ENCODE results near the gene AHRR.
A peak's percentile ranks its signal among the peaks of the same experiment; 100 is the strongest.

Gene AHRR

DNA sequence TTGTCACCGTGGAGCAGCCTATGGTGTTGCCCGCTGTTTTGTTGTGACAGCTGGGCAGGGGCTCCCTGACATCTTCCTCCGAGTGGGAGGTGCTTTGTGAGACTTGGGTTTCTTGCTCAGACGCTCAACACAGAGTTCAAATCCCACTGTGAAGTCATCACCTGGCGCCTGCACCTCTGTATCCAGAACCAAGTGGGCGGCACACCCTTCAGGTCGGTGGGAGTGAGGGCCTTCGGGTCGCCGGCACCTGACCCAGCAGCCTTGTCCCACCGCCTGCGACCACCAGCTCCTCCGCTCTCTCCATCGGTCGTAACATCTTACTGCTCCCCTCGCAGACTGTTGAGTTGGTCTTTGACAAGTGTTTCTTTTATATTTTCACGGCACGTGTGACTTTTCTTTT is 83.9 kb downstream of the AHRR start:
- no peak for DNase-seq (ENCODE audit: insufficient read length, low spot score)
- FAIRE-seq: no peak

DNA sequence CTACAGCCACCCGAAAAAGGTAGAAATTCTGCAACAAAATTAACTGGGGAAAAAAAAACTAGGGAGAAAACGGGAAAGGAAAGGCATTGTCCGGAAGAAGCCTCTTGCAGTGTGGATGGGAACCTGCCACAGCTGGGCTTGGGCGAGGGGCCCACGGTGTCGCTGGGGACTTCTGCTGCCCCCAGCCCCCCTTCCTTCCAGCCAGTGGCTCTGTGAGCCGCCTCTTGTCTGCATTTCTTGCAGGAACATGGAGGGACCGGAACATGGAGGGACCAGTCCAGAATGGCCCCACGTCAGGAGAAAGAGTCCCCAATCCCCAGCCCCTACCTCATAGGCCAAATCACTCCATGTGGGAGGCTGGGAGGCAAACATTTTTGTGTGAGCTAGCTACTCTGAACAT is 84.5 kb downstream of the AHRR start:
- FAIRE-seq (no peak), DNase-seq (ENCODE audit: insufficient read length, low spot score) (no peak)

DNA sequence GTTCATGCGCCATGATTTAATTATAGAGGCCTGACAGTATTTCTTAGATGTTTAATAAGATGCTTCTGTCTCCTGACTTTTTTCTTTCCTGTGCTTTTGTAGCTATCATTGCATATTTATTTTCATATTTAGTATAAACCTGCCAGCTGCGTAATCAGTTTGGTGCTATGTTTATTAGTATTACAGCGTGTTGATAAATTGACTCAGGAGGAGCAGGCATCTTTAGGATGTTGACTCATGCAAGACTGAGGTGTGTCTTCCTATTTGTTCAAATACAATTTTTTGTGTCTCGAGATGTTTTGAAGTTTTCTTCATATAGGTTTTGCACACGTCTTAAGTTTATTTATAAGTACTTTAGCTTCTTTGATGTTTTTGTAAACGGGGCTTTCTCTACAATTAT is 85.5 kb downstream of the AHRR start:
- FAIRE-seq (no peak), DNase-seq (ENCODE audit: insufficient read length, low spot score) (no peak)

DNA sequence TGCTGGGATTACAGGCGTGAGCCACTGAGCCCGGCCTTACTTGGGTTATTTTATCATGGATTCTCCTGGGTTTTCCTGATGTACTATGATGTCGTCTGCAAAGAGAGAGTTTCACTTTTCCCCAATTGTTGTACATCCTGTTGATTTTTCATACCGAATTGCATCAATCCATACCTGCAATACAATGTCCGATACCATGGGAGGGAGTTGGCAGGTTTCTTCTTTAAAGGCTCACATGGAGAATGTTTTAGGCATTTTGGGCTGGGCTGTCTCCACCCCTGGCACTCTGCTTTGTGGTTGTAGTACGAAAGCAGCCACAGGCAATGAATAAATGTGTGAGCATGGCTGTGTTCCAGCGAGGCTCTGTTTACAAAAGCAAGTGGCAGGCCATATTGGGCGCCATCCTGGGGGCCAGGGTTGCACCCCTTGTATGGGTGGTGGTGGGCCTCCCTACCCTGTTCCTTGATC is 86.3 kb downstream of the AHRR start:
- no peak for DNase-seq (ENCODE audit: insufficient read length, low spot score)
- no peak for FAIRE-seq

DNA sequence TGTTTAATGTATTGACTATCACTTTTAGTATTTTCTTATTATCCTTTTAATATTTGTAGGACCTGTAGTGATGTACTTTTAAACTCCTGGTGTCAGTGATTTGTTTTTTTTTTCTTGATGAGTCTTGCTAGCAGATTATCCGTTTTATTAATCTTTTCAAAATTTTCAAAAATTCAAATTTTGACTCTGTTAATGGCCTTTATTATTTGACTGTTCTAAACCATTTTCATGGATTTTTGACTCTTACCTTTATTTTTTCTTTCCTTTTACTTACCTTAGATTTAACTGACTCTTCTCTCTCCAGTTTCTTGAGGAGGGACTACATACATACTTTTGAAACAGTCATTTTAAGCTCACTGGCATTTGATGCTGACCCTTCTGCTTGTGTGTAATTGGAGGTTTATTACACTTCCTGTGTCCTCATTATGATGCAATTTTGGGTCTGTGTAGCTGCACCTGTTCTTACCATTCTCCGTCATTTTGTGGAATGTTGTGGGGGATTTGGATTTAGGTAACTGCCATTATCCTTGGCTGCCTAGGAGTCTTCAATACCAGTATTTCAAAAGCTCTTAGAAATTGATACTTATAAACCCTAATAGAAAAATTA is 89.5 kb downstream of the AHRR start:
- DNase-seq (ENCODE audit: insufficient read length, low spot score) (no peak), FAIRE-seq (no peak)

DNA sequence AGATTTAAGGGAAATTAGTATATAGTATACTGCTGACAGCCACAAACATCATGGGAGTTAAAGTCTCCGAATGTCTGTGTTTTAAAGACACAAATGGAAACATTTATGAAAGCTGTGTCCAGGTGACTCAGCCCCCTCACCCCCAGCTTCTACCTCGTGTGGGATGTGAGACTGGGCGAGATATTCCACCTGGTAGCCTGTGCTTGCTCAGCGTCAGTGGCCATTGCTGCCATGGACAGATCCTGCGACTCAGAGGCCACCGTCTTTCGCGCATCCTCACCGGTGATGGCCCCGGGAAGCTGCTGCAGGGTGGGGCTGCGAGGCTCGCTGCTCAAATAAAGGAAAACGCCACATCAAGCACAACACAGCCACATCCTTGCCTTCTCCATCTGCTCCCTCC is 90.2 kb downstream of the AHRR start:
- FAIRE-seq (no peak), DNase-seq (ENCODE audit: insufficient read length, low spot score) (no peak)

DNA sequence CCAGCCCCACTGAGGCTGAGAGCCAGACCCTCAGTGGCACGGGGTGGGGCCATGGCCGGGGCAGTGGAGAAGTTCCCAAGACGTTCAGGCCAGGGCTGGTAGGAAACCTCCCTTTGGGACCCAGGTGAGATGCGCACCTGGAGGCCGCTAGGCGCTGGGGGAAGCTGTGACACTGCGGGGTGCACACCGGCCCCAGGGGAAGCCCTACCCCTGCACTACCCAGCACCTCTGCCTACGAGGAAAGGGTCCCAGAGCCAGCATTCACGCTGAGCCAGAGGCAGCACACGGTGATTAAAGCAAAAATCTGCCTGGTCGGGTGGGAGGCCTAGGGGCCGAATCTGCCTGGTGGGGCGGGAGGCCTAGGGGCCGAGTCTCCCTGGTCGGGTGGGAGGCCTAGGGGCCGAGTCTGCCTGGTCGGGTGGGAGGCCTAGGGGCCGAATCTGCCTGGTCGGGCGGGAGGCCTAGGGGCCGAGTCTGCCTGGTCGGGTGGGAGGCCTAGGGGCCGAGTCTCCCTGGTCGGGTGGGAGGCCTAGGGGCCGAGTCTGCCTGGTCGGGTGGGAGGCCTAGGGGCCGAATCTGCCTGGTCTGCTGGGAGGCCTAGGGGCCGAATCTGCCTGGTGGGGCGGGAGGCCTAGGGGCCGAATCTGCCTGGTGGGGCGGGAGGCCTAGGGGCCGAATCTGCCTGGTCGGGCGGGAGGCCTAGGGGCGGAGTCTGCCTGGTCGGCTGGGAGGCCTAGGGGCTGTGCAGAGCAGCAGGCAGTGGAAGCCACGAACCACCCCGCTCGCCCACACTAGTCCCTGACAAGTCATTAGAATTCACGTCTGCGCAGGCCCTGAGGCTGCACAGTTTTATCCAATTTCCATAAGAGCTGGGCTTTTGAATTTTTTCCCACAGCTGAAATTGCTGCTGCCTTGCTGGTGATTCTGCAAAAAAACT is 93.7 kb downstream of the AHRR start:
- FAIRE-seq (peak; percentile 65), DNase-seq (ENCODE audit: insufficient read length, low spot score) (peak; percentile 83)

DNA sequence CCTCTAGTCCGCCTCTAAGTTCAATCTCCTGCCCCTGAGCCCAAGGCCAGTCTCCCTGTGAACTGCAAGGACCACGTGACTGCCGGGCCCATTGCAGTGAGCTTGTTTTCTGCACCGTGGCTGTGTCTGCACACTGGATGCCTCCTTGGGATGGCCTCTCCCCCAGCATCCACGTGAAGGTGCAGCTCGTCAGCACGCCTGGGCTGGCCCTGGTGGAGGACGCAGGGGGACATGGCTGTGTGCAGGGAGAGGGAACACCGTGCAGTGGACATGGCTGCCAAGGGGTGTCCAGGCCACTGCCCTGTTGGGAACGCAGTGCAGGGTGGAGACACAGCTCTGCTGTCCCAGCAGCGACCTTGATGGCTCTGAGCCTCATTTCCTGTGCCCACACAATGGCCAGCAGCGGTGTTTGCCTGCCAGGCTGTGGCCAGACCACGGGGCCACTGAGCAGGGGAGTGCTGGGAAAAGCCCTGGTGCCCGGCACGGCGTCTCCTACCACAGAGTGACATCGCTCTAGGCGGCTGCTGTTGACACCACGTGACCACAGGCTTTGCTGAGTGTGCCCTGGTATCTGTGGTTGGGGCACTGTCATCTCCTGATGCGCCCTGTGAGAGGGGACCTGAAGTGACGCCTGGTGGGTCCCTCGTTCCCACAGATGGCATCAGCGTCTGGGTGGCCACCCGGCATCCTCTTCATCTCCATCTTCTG is 94.6 kb downstream of the AHRR start:
- DNase-seq (ENCODE audit: insufficient read length, low spot score): no peak
- FAIRE-seq: no peak

DNA sequence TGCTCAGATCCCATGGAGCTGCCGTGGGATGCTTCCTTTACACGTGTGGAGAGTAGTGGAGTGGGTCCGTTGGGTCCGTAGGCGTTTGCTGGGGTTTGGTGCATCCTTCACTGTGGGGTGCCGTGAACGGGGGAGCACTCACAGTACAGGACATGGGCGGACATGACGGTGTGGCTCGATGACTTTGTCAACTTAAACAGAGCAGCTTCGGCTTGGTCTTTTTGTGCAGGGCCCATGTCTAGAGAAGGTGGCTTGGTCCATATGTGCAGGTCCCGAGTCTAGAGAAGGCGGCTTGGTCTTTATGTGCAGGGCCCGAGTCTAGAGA is 95.1 kb downstream of the AHRR start:
- FAIRE-seq (no peak), DNase-seq (ENCODE audit: insufficient read length, low spot score) (no peak)

DNA sequence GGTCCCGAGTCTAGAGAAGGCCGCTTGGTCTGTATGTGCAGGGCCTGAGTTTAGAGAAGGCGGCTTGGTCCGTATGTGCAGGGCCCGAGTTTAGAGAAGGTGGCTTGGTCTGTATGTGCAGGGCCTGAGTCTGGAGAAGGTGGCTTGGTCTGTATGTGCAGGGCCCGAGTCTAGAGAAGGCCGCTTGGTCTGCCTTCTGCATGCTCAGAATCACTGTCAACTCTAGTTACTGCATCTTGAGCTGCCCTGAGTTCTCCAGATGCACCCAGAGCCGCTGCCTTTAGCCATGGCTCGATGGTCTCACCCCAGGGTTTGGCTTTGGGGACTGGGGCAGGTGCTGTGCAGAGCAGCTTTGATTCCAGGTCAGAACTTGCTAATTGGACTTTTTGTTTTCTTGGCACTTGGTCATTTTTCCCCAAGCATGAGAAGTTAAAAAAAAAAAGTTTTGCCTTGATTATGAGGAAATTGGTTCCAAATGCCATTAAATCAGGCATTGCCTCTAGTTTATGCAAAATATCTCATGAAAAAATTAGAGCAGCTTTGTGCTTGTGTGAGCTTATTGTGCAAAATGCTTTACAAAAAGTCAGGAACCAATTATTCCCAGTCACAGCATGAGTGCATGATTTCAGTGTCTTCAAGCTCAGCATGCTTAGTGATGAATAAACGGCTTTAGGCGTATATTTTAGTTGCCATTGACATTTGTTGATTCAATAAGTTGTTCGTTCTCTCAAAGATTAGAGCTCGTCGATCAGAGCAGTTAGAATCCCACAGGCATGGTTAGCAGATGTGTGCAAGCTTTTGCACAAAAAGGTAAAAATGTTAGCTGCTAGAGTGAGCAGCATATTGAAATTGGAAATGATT is 96.0 kb downstream of the AHRR start:
- FAIRE-seq (no peak), DNase-seq (ENCODE audit: insufficient read length, low spot score) (no peak)

DNA sequence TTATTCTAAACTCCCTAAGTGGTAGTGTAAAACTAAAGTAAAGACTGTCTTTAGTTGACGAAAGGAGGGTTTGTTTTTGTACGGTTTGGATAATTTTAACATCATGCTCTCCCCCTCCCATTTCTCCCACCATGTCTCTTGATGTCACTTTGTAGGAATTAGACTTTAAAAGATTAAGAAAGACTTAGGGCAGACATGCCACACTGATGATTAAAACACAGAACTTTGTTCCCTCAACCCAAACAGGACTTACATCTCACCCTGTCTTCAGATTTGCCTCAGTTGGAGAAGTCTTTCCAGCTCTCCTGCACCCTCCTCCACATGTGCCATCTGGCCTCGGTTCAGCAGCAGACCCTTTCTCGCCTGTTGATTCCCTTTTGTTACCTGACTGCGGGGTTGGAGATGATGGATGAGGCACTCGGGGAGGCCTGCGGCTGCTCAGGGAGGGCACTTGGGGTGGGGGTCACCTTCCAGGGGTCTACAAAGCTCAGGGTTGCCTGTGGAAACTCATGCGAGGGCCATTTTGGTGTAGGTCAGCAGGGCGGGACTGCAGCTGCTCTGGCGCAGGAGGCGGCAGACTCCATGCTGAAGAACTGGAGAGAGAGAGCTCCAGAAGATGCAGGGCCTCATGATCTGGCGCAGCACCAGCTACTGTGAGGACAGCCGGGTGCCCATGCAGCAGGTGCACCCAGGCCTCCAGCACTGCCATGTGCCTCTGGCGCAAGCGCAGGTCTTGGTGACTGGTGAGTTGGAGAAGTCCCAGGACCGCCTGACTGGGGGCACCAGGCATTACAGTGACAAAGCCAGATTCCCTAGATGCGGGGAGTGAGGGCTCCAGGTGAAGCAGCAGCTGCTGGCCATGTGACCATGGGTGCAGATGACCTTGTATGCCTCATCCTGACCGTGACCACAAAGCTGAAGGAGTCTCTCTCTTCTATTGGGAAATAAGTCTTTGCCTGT is 96.9 kb downstream of the AHRR start:
- no peak for DNase-seq (ENCODE audit: insufficient read length, low spot score)
- no peak for FAIRE-seq

DNA sequence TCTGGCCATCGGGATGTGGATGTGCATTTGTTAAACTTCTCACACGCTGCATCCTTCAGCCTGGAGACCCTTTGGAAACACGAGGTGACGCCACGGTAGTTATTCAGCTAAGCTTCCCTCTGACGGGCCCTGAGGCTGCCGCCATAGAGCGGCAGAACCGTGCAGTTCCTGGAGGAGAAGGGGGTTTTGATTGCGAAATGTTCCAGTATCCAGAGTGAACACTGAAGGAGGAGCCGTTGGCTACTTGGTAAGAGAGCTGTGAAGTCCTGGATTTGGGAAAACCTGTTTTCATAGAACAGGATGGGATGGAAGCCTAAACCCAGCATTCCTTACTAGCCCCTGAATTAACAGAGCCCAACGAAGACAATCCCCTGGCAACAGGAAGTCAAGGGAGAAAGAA is 98.5 kb downstream of the AHRR start:
- no peak for FAIRE-seq
- DNase-seq (ENCODE audit: insufficient read length, low spot score): no peak

DNA sequence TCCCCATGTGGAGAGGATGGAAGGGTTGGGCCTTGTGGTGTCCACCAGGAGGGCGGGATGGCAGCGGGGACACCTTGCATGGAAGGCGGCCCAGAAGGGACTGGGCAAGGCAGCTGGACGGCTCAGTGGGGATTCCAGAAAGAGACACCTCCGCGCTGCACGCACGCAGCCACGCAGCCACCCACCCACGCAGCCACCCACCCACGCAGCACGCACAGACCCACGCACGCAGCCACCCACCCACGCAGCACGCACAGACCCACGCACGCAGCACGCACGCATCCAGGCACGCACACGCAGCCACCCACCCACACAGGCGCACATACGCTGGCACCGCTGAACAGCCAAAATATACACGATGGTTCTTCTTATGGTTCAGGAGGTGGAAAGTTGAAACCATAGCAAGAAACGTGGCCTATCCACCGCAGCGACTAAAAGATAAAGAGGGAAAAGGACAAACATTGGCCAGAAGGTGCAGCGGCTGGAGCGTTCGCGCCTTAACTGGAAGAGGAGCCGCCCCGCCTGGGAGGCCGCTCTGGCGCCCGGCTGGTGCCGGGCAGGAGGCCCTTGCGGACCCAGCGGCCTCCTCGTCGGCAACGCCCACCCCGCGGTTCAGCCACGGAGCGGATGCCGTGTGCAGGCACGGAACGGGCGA is 99.2 kb downstream of the AHRR start:
- FAIRE-seq: peak; percentile 55

DNA sequence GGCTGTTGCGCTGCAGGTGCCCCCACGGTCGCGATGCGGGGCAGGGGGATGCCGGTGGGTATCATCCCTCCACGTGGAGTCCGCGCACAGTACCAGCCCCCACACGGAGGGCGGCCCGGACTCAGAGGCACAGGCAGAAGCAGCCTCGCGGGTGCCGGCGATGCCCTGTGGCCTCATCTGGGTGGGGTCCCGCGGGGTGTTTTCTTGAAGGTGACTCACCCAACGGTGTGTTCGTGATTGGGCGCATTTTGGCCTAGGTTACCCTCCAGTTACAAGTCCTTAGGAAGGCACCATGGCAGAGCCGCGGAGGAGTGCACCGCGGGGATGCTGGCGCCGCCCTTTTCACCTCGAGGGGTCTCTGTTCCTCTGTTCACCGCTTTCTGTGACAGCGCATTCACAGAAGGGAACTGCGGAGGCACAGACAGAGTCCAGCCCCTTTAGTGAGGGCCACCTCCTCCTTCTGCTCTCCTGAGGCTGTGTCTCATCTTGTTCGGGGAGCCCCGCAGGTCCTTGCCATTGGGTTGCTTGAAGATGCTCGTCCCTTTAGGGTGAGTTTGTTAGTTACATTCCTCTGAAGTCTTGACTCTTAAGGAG is 99.9 kb downstream of the AHRR start:
- FAIRE-seq: no peak

More for the DNA sequence above, 99.2 kb downstream of the AHRR start:
- DNase-seq (ENCODE audit: insufficient read length, low spot score): no peak

DNA sequence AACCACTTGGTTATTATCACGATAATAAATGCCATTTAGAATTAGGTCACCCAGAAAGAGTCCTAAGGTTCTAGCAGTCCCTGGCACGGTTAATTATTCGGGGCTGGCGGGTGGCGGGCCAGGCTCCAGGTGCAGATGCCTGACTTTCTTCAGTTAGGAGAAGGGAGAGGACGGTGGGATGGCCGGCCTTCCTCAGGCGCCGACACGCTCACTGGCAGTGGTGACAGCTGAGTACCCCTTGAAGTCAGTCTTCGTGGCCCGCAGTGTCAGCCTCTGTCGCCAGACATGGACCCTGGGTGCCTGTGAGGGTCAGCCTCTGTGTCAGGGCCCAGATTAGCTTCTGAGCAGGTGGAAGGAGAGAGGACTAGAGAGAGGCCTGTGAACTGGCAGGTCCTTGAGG is 100.4 kb downstream of the AHRR start:
- DNase-seq (ENCODE audit: insufficient read length, low spot score): no peak

More for the DNA sequence above, 99.9 kb downstream of the AHRR start:
- DNase-seq (ENCODE audit: insufficient read length, low spot score): no peak

DNA sequence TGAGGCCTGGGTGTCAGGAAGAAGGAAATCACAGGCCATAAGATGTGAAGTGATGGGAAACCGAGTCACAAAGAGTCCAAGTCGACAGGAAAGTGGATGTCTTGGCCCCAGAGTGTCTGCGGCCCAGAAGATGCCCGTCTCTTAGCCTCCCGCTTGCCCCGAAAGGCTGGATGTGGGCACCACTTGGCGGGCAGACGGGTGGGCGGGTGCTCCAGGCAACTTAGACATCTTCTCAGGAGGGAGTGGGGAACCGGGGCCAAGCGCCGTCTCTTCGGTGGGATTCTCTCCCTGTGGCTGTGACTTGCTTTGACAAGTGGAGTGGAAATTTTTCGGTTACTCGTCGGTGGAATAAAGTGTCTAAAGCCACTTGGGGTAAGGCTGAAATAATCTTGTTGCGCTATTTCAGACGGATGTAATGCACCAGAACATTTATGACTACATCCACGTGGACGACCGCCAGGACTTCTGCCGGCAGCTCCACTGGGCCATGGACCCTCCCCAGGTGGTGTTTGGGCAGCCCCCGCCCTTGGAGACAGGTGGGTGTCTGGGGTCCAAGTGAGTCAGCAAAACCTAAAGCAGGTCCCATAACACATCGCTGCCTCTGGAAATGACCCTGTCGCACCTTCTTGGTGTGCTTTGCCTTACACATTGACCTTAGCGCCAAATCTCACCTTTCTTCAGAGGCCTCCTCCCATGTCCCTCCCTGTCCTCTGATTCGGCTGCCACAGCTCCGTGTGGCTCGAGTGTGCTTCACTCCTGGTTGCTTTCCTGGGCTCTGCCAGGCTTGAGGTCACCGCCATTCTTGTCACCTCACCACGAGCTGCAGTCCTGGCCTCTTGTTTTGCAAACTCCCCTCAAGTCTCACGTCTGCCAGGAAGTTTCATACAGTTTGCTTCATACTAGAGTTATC is 101.1 kb downstream of the AHRR start:
- no peak for FAIRE-seq
- DNase-seq (ENCODE audit: insufficient read length, low spot score): no peak

More for the DNA sequence above, 100.4 kb downstream of the AHRR start:
- FAIRE-seq: no peak

DNA sequence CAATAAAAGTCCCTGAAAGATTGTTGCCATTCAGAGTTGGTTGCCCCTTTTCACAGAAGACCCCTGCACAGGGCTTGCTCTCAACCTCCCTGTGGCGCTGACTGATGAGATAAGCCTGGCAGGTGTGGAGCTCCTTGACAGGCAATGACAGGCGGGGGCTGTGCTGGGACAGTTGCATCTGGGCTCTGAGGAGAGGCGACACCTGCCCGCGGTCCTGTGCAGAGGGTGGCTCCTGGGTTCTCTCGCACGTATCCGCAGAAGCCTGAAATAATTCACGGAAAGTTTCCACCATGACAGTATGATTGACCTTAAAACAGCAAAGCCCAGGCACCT is 101.7 kb downstream of the AHRR start:
- no peak for DNase-seq (ENCODE audit: insufficient read length, low spot score)
- no peak for FAIRE-seq
